Measurements from ENCODE around the gene NTRK2.

NTRK2 gene

GRCh38 chr9:84869091-84869490 lies 199.6 kb downstream of the NTRK2 start:
- Histone ChIP-seq H3K4me1 (ENCODE audit: insufficient read depth, low read length, poor library complexity, severe bottlenecking) (no peaks in the 10 kb centered on the region), H3K9ac (ENCODE audit: low read depth, low read length, poor library complexity, severe bottlenecking) (no peak overlapping the region), H3K79me2 (ENCODE audit: insufficient read depth, low read length) (no peaks in the 10 kb centered on the region), H3K4me3 (ENCODE audit: low read length, poor library complexity, severe bottlenecking) (no peak overlapping the region), H3K9me3 (ENCODE audit: insufficient read depth, low read depth, low read length) (no peaks in the 10 kb centered on the region), H4K20me1 (ENCODE audit: insufficient read depth, low read length, poor library complexity, severe bottlenecking) (no peaks in the 10 kb centered on the region), H3K27me3 (ENCODE audit: insufficient read depth, low read length, poor library complexity, severe bottlenecking) (no peaks in the 10 kb centered on the region), H2AFZ (ENCODE audit: low read length) (no peak overlapping the region), H3K4me2 (ENCODE audit: low read depth, low read length, poor library complexity, severe bottlenecking) (no peak overlapping the region), H3K9me2 (replicated peaks; ENCODE audit: low read depth, low read length) (no peaks in the 10 kb centered on the region), H3K36me3 (ENCODE audit: insufficient read depth, low read length) (no peaks in the 10 kb centered on the region), H3F3A (ENCODE audit: low read depth) (no peaks in the 10 kb centered on the region)
- no peak for TF ChIP-seq CTCF (conservative IDR thresholded peaks at IDR 0.05; ENCODE audit: low read length)
- TF ChIP-seq EZH2phosphoT487 (IDR thresholded peaks at IDR 0.05; ENCODE audit: borderline replicate concordance): no peak

DNA sequence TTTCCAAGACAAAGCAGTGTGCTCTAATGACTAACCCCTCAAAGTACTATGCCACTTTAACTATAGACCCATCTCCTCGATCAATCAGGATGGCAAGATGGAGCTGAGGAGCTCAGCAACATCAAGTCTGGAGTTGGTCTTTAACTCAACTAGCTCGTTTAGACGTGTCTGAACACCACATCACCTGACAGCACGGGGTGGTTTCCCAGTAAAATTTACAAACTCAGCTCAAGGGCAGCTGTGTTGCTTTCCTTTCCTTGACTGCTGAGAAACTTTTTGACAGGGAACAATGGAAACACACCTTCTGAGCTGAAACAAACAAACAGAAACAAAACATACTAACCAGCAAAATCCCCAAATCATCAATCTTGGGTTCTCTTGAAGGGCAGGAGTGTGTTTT lies 202.5 kb downstream of the NTRK2 start:
- H3K79me2 ChIP-seq (ENCODE audit: insufficient read depth, low read length): no peaks in the 10 kb centered on the region
- no peak overlapping the region for H3K4me2 ChIP-seq (ENCODE audit: low read depth, low read length, poor library complexity, severe bottlenecking)
- no peak overlapping the region for H3K9ac ChIP-seq (ENCODE audit: low read depth, low read length, poor library complexity, severe bottlenecking)
- no peaks in the 10 kb centered on the region for H4K20me1 ChIP-seq (ENCODE audit: insufficient read depth, low read length, poor library complexity, severe bottlenecking)
- H2AFZ ChIP-seq (ENCODE audit: low read length): no peak overlapping the region
- H3K9me3 ChIP-seq (ENCODE audit: insufficient read depth, low read depth, low read length): no peaks in the 10 kb centered on the region
- no peaks in the 10 kb centered on the region for H3K9me2 ChIP-seq (replicated peaks; ENCODE audit: low read depth, low read length)
- H3K36me3 ChIP-seq (ENCODE audit: insufficient read depth, low read length): no peaks in the 10 kb centered on the region
- H3F3A ChIP-seq (ENCODE audit: low read depth): no peaks in the 10 kb centered on the region
- no peaks in the 10 kb centered on the region for H3K27me3 ChIP-seq (ENCODE audit: insufficient read depth, low read length, poor library complexity, severe bottlenecking)
- no peaks in the 10 kb centered on the region for H3K4me1 ChIP-seq (ENCODE audit: insufficient read depth, low read length, poor library complexity, severe bottlenecking)
- TF ChIP-seq CTCF (conservative IDR thresholded peaks at IDR 0.05; ENCODE audit: low read length) (no peak), EZH2phosphoT487 (IDR thresholded peaks at IDR 0.05; ENCODE audit: borderline replicate concordance) (no peak)
- no peak overlapping the region for H3K4me3 ChIP-seq (ENCODE audit: low read length, poor library complexity, severe bottlenecking)

DNA sequence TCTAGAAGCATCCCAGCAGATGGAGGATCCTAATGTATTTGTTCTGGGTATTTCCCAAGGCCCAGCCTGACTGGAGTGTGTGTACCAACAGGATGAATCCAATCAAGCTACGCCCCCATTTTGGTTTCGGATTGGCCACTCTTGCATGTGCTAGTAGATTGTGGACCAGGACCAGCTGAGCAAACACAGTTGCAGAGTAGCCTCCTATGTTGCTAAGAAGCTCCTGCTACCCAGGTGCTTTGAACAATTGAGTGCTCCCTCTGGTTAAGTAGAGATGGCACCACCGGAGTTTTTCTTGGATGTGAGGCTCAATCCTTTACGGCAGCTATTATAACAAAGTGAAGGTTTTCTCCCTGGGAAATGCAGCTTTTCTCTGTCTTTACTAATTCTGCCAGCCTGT lies 204.5 kb downstream of the NTRK2 start:
- TF ChIP-seq EZH2phosphoT487 (IDR thresholded peaks at IDR 0.05; ENCODE audit: borderline replicate concordance) (no peak), CTCF (conservative IDR thresholded peaks at IDR 0.05; ENCODE audit: low read length) (no peak)
- Histone ChIP-seq H3K4me1 (ENCODE audit: insufficient read depth, low read length, poor library complexity, severe bottlenecking) (no peaks in the 10 kb centered on the region), H3K9me2 (replicated peaks; ENCODE audit: low read depth, low read length) (no peaks in the 10 kb centered on the region), H2AFZ (ENCODE audit: low read length) (peak overlapping the region; percentile 23; the same call in 1 of the 2 replicates), H4K20me1 (ENCODE audit: insufficient read depth, low read length, poor library complexity, severe bottlenecking) (no peaks in the 10 kb centered on the region), H3F3A (ENCODE audit: low read depth) (no peaks in the 10 kb centered on the region), H3K27me3 (ENCODE audit: insufficient read depth, low read length, poor library complexity, severe bottlenecking) (no peaks in the 10 kb centered on the region), H3K4me2 (ENCODE audit: low read depth, low read length, poor library complexity, severe bottlenecking) (no peak overlapping the region), H3K9ac (ENCODE audit: low read depth, low read length, poor library complexity, severe bottlenecking) (no peak overlapping the region), H3K79me2 (ENCODE audit: insufficient read depth, low read length) (no peaks in the 10 kb centered on the region), H3K4me3 (ENCODE audit: low read length, poor library complexity, severe bottlenecking) (no peak overlapping the region), H3K36me3 (ENCODE audit: insufficient read depth, low read length) (no peaks in the 10 kb centered on the region), H3K9me3 (ENCODE audit: insufficient read depth, low read depth, low read length) (no peaks in the 10 kb centered on the region)

All from Loucy (cell line).